Fibroblast of pulmonary artery (primary cell): ENCODE results near the gene QDPR.

Experiments used
- DNase-seq: peaks from one replicate; pipeline ENCODE4 v3.0.0-alpha.2; 2010; ENCODE audit warnings: low read depth
- H3K4me3 ChIP-seq: replicated peaks from 2 replicates; pipeline ENCODE4 v1.5.1; 2011; ENCODE audit warnings: low read depth, mild to moderate bottlenecking, control low read depth, low read length, moderate library complexity
- CTCF ChIP-seq: IDR thresholded peaks from 2 replicates; pipeline ENCODE4 v1.5.1; 2011; ENCODE audit warnings: mild to moderate bottlenecking, control low read depth, low read length, inconsistent platforms; ENCODE audit errors: missing control alignments

QDPR gene

GRCh38 chr4:17528551-17529165 is 16.8 kb upstream of the QDPR start:
- no peak overlapping the region for H3K4me3 ChIP-seq
- no peak for DNase-seq
- TF ChIP-seq CTCF: no peak

- DNase-seq: no peak
- H3K4me3 ChIP-seq: no peak overlapping the region
- TF ChIP-seq CTCF: no peak
Measured at GRCh38 chr4:17526695-17527477, 15.0 kb upstream of the QDPR start.

GRCh38 chr4:17523662-17524061 is 11.8 kb upstream of the QDPR start:
- TF ChIP-seq CTCF: no peak
- no peak overlapping the region for H3K4me3 ChIP-seq
- DNase-seq: no peak

GRCh38 chr4:17521595-17521994 is 9.7 kb upstream of the QDPR start:
- no peak for TF ChIP-seq CTCF
- no peak for DNase-seq
- H3K4me3 ChIP-seq: no peak overlapping the region

GRCh38 chr4:17517664-17518063 is 5.8 kb upstream of the QDPR start:
- no peak overlapping the region for H3K4me3 ChIP-seq
- no peak for TF ChIP-seq CTCF
- DNase-seq: no peak

GRCh38 chr4:17516980-17517379 is 5.1 kb upstream of the QDPR start:
- DNase-seq: no peak
- TF ChIP-seq CTCF: no peak
- H3K4me3 ChIP-seq: no peak overlapping the region
